ENCODE data around the gene MPI. TPM values are rescaled to one million over a fixed set of nuclear protein-coding genes. Genes with fewer than 3 reads are reported as not detected.

Gene MPI
- total and polyA plus RNA-seq, 4 donors, result 21.3 to 31.1 (median 26.2) TPM

DNA sequence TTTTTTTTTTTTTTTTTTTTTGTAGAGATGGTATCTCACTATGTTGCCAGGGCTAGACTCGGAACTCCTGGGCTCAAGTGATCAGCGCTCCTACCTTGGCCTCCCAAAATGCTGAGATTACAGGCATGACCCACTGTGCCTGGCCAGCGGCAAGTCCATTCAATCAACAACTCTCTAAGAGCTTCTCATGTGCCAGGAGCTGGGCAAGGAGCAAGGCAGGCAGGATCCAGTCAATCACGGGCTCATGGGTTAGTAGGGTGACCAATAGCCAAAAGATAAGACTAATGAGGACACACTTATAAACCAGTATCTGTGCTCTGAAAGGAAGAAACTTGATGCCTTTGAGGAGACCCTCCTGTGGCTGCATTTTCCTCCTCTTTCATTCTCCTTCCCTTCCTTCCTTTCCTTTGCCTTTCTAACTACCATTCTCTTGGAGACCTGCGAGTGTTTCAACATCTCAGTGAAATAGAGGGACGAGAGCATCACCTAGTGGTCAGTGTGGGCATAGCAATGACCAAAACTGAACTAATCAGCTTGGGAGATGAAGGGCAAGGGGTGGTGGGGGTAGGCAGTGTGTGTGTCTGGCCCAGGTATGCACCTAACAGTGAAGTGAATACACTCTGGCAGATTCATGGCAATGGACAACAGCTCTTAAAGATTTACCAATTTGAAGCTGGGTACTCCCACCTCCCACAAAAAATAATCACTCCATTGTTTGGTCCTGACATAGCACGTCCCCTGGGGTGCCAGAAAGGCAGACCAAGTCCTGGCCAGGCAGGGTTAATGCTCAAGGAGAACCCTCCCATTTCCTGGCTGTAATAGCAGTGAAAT is 60.5 kb downstream of the MPI start:
- ATAC-seq (ENCODE audit: low FRiP score) (peak; percentile 86), DNase-seq (peak; percentile 76 to 81)
- H3K4me1 ChIP-seq (ENCODE audit: control insufficient read depth in 1 of 2, insufficient read depth in 2 of 2, low read length in 2 of 2), result no peaks in the 10 kb centered on the region
- intact Hi-C loops (cut with DNase I), result loop anchor here (2.0 to 10.0 kb wide), 4 partner anchors 43 to 315 kb away; partner anchors contain the start of gene FAM219B (in 1 of the 2)
- no peaks in the 10 kb centered on the region for H3K36me3 ChIP-seq (ENCODE audit: control insufficient read depth in 1 of 2, insufficient read depth in 2 of 2, low read length in 1 of 2)
- H3K4me3 ChIP-seq (ENCODE audit: low read length in 2 of 2), result no peak overlapping the region
- H3K9me3 ChIP-seq (ENCODE audit: control insufficient read depth, low read length), result no peaks in the 10 kb centered on the region
- H3K27me3 ChIP-seq (ENCODE audit: control insufficient read depth in 1 of 2, insufficient read depth in 2 of 2, low read length in 1 of 2), result no peaks in the 10 kb centered on the region
- H3K27ac ChIP-seq (ENCODE audit: low read depth in 1 of 2, low read length in 2 of 2), result no peak overlapping the region
- 27 to 34% methylated on average over 7 of the region's 7 CpGs for WGBS, 2 donors

GRCh38 chr15:74951006-74951405 is 61.2 kb downstream of the MPI start:
- WGBS, 2 donors, result 61 to 67% methylated on average over 3 of the region's 3 CpGs
- Histone ChIP-seq H3K36me3 (ENCODE audit: control insufficient read depth in 1 of 2, insufficient read depth in 2 of 2, low read length in 1 of 2) (no peaks in the 10 kb centered on the region), H3K27ac (ENCODE audit: low read depth in 1 of 2, low read length in 2 of 2) (no peak overlapping the region), H3K4me1 (ENCODE audit: control insufficient read depth in 1 of 2, insufficient read depth in 2 of 2, low read length in 2 of 2) (no peaks in the 10 kb centered on the region), H3K4me3 (ENCODE audit: low read length in 2 of 2) (no peak overlapping the region), H3K27me3 (ENCODE audit: control insufficient read depth in 1 of 2, insufficient read depth in 2 of 2, low read length in 1 of 2) (no peaks in the 10 kb centered on the region), H3K9me3 (ENCODE audit: control insufficient read depth, low read length) (no peaks in the 10 kb centered on the region)
- no peak for DNase-seq
- intact Hi-C loops (cut with DNase I), result loop anchor here (2.0 to 10.0 kb wide), 4 partner anchors 44 to 316 kb away; partner anchors contain the start of gene FAM219B (in 1 of the 2)
- ATAC-seq (ENCODE audit: low FRiP score), result no peak

Small RNAs within 50 kb of the gene (microRNA-seq; reads per million reads assigned to microRNA genes)
- 0.60 to 0.99 reads per million in 2 donors for gene MIR6882

Other genes starting within 250 kb of the MPI start
- gene EDC3, start 194.0 kb upstream of the MPI start, total RNA-seq, result 10 to 100 TPM; 30.8 TPM
- 10 to 100 TPM; 13.4 to 17.7 TPM for gene EDC3, start 194.0 kb upstream of the MPI start, polyA plus RNA-seq
- gene CYP1A1, start 164.5 kb upstream of the MPI start, total RNA-seq, result 1 to 10 TPM in 1 of 2 donors, not detected in 1; 2.3 TPM
- 1 to 10 TPM; 1.0 to 6.4 TPM for gene CYP1A1, start 164.5 kb upstream of the MPI start, polyA plus RNA-seq
- not detected for gene CYP1A2, start 141.2 kb upstream of the MPI start, total RNA-seq
- not detected for gene CYP1A2, start 141.2 kb upstream of the MPI start, polyA plus RNA-seq
- 10 to 100 TPM; 34.9 to 55.2 TPM for gene CSK, start 108.0 kb upstream of the MPI start, total RNA-seq
- gene CSK, start 108.0 kb upstream of the MPI start, polyA plus RNA-seq, result 10 to 100 TPM; 21.8 to 29.8 TPM
- gene LMAN1L, start 77.2 kb upstream of the MPI start, total RNA-seq, result under 1 TPM in 1 of 2 donors, not detected in 1; 0.30 TPM
- under 1 TPM in 1 of 2 donors, not detected in 1; 0.15 TPM for gene LMAN1L, start 77.2 kb upstream of the MPI start, polyA plus RNA-seq
- gene CPLX3, start 63.4 kb upstream of the MPI start, total RNA-seq, result not detected
- under 1 TPM; 0.05 to 0.13 TPM for gene CPLX3, start 63.4 kb upstream of the MPI start, polyA plus RNA-seq
- gene ULK3, start 46.9 kb upstream of the MPI start, total RNA-seq, result 10 to 100 TPM; 19.3 to 31.6 TPM
- 10 to 100 TPM; 17.7 to 43.6 TPM for gene ULK3, start 46.9 kb upstream of the MPI start, polyA plus RNA-seq
- 10 to 100 TPM; 62.2 to 65.0 TPM for gene SCAMP2, start 16.7 kb upstream of the MPI start, total RNA-seq
- gene SCAMP2, start 16.7 kb upstream of the MPI start, polyA plus RNA-seq, result 10 to 100 TPM; 21.8 to 30.4 TPM
- gene FAM219B, start 16.8 kb downstream of the MPI start, total RNA-seq, result 10 to 100 TPM; 64.7 to 88.4 TPM
- gene FAM219B, start 16.8 kb downstream of the MPI start, polyA plus RNA-seq, result 10 to 100 TPM; 29.6 to 61.2 TPM
- 10 to 100 TPM; 72.6 to 79.6 TPM for gene COX5A, start 48.0 kb downstream of the MPI start, total RNA-seq
- gene COX5A, start 48.0 kb downstream of the MPI start, polyA plus RNA-seq, result 100 to 1,000 TPM; 128 to 222 TPM
- 1 to 10 TPM; 3.6 to 5.8 TPM for gene RPP25, start 66.7 kb downstream of the MPI start, total RNA-seq
- gene RPP25, start 66.7 kb downstream of the MPI start, polyA plus RNA-seq, result 1 to 10 TPM; 2.7 to 6.5 TPM
- 1 to 10 TPM; 3.7 to 5.8 TPM for gene SCAMP5, start 105.5 kb downstream of the MPI start, total RNA-seq
- 1 to 10 TPM in 1 of 2 donors, under 1 TPM in 1; 0.64 to 9.4 TPM for gene SCAMP5, start 105.5 kb downstream of the MPI start, polyA plus RNA-seq
- 10 to 100 TPM in 1 of 2 donors, 1 to 10 TPM in 1; 8.2 to 16.5 TPM for gene PPCDC, start 133.5 kb downstream of the MPI start, total RNA-seq
- gene PPCDC, start 133.5 kb downstream of the MPI start, polyA plus RNA-seq, result 10 to 100 TPM; 13.8 to 22.6 TPM